ENCODE data around the gene AFF3.

- TF ChIP-seq FOXM1 (IDR thresholded peaks at IDR 0.05; ENCODE audit: borderline replicate concordance): no peak
- no peak for TF ChIP-seq ZNF384 (IDR thresholded peaks at IDR 0.05)
- TF ChIP-seq BHLHE40 (IDR thresholded peaks at IDR 0.05; ENCODE audit: borderline replicate concordance): no peak
- TF ChIP-seq NFRKB (IDR thresholded peaks at IDR 0.05): no peak
- no peak for TF ChIP-seq L3MBTL2 (conservative IDR thresholded peaks at IDR 0.05)
- no peak for TF ChIP-seq HDGF (IDR thresholded peaks at IDR 0.05; ENCODE audit: borderline replicate concordance)
- no peak for TF ChIP-seq CTBP1 (IDR thresholded peaks at IDR 0.05; ENCODE audit: borderline replicate concordance)
- no peak for TF ChIP-seq PKNOX1 (IDR thresholded peaks at IDR 0.05)
- TF ChIP-seq SP1 (IDR thresholded peaks at IDR 0.05): no peak
- no peak for TF ChIP-seq FOXK2 (IDR thresholded peaks at IDR 0.05)
- no peak for TF ChIP-seq ELF4 (IDR thresholded peaks at IDR 0.05)
- TF ChIP-seq SUZ12 (IDR thresholded peaks at IDR 0.05): no peak
- no peak for TF ChIP-seq TARDBP (IDR thresholded peaks at IDR 0.05)
- TF ChIP-seq LEF1 (IDR thresholded peaks at IDR 0.05; ENCODE audit: borderline replicate concordance): no peak
Measured at GRCh38 chr2:99569386-99569785, 573.0 kb downstream of the AFF3 start.

All from HEK293T (cell line).